ENCODE results near the gene TPCN2.
A peak's percentile ranks its signal among the peaks of the same experiment; 100 is the strongest.

Gene TPCN2

GRCh38 chr11:69037544-69037943 is 11.2 kb upstream of the TPCN2 start:
- DNase-seq (ENCODE audit: low read depth in 2 of 2) = no peak

- DNase-seq (ENCODE audit: low read depth in 2 of 2) = no peak
Observed at GRCh38 chr11:69039501-69039900, 9.2 kb upstream of the TPCN2 start.

- no peak for DNase-seq (ENCODE audit: low read depth in 2 of 2)
Observed at GRCh38 chr11:69040051-69040450, 8.7 kb upstream of the TPCN2 start.

- peak; percentile 38 to 45 for DNase-seq (ENCODE audit: low read depth in 2 of 2)
Observed at GRCh38 chr11:69040581-69041260, 8.0 kb upstream of the TPCN2 start.

GRCh38 chr11:69041516-69041915 is 7.2 kb upstream of the TPCN2 start:
- DNase-seq (ENCODE audit: low read depth in 2 of 2) = no peak

GRCh38 chr11:69044111-69045013 is 4.4 kb upstream of the TPCN2 start:
- peak in 1 of 2 donors; percentile 11 for DNase-seq (ENCODE audit: low read depth in 2 of 2)

GRCh38 chr11:69048031-69048693 is 570 bp upstream of the TPCN2 start:
- no peak for DNase-seq (ENCODE audit: low read depth in 2 of 2)

GRCh38 chr11:69049490-69049867 is 747 bp downstream of the TPCN2 start:
- no peak for DNase-seq (ENCODE audit: low read depth in 2 of 2)

- DNase-seq (ENCODE audit: low read depth in 2 of 2) = no peak
Observed at GRCh38 chr11:69050592-69051380, 2.1 kb downstream of the TPCN2 start.

- DNase-seq (ENCODE audit: low read depth in 2 of 2) = no peak
Observed at GRCh38 chr11:69051381-69052342, 2.9 kb downstream of the TPCN2 start.

- DNase-seq (ENCODE audit: low read depth in 2 of 2) = no peak
Observed at GRCh38 chr11:69052343-69053168, 3.8 kb downstream of the TPCN2 start.

GRCh38 chr11:69053169-69053477 is 4.4 kb downstream of the TPCN2 start:
- DNase-seq (ENCODE audit: low read depth in 2 of 2) = no peak

GRCh38 chr11:69053546-69054396 is 5.0 kb downstream of the TPCN2 start:
- DNase-seq (ENCODE audit: low read depth in 2 of 2) = no peak

- DNase-seq (ENCODE audit: low read depth in 2 of 2) = no peak
Observed at GRCh38 chr11:69054397-69055211, 5.9 kb downstream of the TPCN2 start.

- no peak for DNase-seq (ENCODE audit: low read depth in 2 of 2)
Observed at GRCh38 chr11:69055212-69055586, 6.5 kb downstream of the TPCN2 start.

GRCh38 chr11:69055598-69056516 is 7.1 kb downstream of the TPCN2 start:
- peak; percentile 11 to 43 for DNase-seq (ENCODE audit: low read depth in 2 of 2)

GRCh38 chr11:69057236-69057635 is 8.5 kb downstream of the TPCN2 start:
- DNase-seq (ENCODE audit: low read depth in 2 of 2) = no peak

All from stimulated activated CD8-positive, alpha-beta memory T cell treated with anti-CD3 and anti-CD28 coated beads, Interleukin-15, amount 100 ng/mL, for 48 hours (primary cell).